GM18858 (cell line): ENCODE measurements around the gene HOXB7.

Experiments
- ATAC-seq: cut with Tn5 transposase; IDR thresholded peaks from one replicate; pipeline ENCODE4 v1.9.1; 2021; ENCODE audit not compliant: unreplicated experiment

The HOXB7 gene

GRCh38 chr17:48624118-48624517 is 13.3 kb upstream of the HOXB7 start:
- no peak for ATAC-seq

GRCh38 chr17:48623583-48623982 is 12.8 kb upstream of the HOXB7 start:
- ATAC-seq, result no peak

- no peak for ATAC-seq
These were observed 12.0 kb upstream of the HOXB7 start for GRCh38 chr17:48622857-48623256.

DNA sequence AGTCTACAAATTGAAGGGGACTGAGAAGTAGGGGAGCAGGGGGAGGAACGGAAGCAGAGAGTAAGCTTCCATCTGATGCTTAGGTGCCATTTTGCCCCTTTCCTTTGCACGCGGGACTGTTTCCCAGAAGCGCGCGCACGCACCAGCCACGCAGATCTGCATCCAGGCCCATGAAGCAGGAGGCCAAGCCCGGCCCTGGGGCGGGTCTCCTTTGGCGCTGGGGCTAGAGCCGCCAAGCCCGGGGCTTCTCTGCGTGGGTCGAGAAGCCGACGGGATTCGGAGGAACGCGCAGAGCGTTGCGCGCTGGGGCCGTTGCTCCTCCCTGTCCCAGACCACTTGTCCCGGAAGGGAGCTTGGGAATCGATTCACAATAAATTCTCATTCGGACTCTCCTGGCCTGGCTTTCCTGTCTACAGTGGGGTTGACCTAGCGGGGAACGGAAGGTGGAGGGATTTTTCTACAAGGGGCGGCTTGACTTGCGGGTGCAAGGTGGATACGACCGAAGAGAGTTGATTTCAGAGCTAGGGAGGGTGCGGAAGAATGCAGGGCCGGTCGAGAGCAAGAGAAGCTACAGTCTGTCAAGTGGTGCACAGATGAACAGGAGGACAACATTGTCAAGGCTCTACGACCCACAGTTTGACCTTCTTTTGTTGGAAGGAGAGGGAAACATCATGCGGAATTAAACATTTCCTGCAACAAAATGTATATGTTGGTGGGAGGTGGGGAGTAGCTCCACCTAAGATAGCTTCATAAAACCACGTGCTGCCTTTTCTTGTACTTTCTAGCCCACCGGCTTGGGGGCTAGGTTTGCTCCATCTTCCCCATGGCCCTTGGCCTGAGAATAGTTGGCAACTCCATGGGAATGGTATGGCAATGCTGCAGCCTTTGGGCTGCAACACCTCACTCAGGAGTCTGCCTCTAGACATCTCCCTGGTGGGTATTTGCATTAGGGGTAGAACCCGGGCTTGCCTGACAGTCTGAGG is 10.9 kb upstream of the HOXB7 start:
- ATAC-seq, result no peak

DNA sequence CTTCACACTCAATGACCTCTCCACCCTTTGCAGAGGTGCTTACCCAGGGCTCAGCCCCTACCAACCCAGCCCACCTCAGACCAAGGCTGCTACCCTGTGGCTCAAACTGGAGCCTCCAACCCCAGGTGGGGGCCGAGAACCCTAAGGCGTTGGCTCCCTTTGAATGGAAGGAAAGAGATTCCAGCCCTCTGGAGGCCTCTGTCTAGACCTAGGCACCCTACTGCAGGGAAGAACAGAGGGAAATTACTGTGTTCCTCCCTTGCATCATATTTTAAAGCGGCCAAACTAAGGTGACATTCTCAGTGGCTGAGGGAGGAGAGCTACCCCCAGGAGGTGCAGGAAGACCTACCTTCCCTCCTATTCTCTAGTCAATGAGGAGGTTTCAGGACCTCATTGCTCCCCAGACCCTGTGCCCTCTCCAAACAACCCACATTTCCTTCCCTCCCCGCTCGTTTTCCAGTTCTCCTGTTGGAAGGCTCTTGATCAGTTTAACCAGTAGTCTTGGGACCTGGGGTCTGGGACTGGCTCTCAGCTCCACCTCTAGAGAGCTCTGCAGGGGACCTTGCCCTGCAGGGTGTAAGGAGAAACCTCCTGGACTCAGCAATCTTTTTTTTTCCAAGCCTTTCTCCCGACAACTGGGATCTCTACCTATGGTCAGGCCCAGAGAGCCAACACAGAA is 9.8 kb upstream of the HOXB7 start:
- ATAC-seq, result no peak

DNA sequence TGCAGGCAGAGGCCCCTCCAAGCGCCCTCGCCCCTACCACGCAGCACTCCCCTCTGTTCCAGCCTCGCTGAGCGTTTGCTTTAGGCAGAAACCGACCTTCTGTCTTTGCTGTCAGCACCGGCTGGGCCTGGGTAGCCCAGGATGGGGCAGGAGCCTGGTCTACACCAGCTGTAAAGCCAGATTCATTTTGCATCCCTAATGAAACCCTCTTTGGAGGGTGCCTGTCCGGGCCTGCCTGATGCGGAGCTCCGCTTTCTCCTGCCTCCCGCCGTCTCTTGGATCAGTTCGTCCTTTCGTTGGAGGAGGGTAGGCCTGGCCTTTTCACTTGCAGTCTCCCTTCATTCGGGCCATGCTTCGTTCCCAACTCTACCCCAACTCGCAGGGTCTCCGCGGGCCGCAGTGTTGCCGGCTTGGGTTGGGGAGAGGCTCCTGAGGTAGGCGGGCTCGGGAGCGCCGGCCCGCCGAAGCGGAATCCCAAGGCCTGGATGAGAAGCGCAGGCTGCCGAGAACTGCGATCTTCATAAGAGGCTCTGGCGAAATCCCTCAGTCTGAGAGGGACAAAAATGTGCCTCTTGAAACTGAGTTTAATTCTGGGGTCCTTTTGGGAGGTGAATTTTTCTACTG is 9.1 kb upstream of the HOXB7 start:
- ATAC-seq, result no peak

DNA sequence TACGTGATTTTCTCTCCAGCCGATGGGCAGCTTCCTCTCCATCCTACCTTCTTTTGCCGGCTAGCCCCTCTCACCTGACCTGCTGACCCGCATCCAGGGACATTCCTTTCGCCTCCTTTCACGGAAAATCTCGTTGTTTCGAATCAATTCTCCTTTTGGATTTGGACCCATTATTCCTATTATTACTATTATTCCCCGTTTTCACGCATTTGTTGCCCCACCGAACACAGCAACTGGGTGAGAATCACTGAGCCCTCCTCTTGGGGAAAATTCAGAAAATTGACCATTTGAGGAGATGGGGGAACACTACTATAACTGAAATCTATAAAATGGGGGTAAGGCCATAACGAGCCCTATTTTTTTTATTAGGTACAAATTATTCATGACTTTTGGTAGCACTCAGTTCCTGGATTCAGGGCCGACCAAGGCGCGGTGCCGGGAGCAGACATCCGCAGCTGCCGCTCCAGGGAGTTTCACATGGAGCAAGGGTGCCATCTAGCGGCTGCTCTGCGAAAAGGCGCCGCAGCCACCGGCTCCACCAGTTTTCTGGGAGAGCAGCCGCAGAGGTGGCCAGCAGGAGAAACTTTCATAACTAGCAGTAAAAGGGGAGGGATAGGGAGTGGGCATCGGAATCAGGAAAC is 7.6 kb upstream of the HOXB7 start:
- ATAC-seq, result no peak

DNA sequence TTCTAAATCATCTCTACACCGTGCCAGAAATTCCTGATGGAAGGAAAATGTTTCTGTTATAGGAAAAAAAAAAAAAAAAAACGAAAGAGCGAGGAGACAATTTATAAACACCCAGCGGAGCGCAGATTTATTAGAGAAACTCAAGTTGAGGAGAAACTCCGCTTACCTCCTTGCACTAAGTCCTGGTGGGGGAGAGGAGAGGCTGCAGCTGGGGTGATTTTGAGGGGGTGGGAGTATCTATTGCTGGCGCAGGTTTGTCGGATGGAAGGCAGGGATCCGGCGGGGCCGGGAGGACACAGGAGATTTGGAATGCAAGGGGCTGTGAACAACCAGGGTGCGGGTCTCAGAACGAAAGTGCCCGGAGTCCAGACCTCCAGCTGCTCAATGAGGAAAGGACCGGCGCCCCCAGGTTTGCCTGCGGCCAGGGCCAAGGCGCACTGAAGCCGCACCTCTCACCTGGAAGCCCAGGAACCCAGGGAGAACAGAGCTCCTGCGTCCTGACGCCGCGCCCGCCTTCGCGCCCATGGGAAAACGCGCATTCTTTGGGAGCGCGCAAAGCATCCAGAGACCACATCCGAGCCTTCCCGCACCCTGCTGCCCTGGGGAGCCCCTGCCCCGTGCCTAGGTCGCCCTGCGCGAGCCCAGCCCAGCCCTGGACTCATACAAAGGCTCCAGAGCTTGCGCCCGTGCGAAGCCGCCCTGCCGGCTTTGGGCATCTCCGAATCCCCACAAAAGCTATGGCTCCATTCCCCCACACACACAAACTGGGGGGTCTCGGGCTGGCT is 6.8 kb upstream of the HOXB7 start:
- no peak for ATAC-seq

GRCh38 chr17:48616717-48617470 is 6.1 kb upstream of the HOXB7 start:
- ATAC-seq, result no peak

- ATAC-seq, result no peak
These were observed 5.3 kb upstream of the HOXB7 start for GRCh38 chr17:48615963-48616716.

DNA sequence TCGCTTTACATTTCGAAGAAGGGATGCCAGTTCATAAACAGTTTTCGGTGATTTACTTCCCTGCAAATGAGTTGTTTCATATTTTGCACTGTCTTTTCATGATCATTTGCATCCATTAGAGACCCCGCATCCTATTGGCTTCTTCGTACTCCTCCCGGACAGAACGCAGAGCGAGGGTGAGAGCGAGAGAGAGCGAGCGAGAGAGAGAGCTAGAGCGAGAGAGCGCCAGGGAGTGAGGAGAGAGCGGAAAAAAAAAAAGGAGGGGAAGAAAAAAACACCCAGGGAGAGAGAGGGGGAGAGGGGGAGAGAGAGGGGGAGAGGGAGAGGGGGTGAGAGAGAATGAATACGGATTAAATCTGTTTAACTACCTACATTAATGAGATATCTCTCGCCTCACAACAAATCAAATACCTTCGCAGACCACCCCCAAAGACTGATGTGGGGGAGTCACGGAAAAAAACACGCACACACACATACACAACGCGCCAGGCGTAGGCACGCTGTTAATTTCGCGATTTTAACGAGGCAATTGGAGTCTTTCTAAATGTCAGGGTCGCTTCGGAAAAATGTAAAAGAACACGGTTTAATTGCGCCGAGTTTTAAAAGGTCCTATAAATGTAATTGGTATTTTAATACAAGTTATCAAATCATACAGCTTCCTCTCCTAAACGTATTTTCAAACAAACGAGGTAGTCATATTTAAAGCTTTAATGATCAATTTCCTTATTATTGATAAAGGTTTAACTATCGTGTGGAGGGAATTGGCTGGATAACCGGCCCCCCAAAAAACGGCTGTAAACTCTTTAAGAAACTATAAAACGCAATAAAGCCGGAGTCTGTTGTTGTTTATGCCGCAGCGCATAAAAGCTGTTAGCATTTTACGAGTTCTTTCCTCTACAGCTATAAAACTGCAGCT is 4.5 kb upstream of the HOXB7 start, which contains the start of gene HOXB8:
HOXB8 (minus strand) TSS at position 246 of the 916 bp plus-strand sequence. CDS start 588 bp downstream, outside the sequence.
- ATAC-seq, result no peak

- ATAC-seq, result no peak
These were observed 3.3 kb upstream of the HOXB7 start for GRCh38 chr17:48613862-48614694.

DNA sequence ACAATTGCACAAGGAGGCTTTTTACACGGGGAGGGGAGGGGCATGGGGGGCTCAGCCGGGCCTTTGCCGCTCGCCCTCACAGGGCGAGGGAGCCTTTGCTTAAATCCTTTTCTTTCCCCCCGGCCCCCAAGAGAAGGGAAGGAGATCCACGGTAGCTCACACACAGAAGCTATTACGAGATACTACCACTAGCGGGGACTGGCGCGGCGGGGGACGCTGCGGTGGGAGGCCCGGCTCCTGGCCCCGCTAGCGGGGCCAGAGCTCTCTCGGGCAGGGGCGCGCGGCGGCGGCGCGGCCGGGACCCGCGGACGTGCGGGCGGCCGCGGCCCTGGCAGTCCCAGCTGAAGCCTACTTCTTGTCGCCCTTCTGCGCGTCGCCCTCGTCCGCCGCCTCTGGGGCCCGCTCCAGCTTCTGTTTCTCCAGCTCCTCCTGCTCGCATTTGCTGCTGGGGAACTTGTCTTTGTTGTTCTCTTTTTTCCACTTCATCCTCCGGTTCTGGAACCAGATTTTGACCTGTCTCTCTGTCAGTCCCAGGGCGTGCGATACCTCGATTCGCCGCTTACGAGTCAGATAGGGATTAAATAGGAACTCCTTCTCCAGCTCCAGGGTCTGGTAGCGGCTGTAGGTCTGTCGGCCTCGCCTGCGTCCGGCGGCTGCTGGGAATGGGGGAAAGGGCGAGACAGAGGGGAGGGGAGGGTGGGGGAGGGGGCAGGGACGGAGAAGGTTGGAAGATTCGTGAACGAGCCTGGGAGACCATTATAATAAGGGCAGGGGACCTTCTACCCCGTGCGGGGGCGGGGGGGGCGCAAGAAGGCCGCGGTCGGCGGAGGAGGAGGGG is 2.3 kb upstream of the HOXB7 start:
- ATAC-seq, result no peak

DNA sequence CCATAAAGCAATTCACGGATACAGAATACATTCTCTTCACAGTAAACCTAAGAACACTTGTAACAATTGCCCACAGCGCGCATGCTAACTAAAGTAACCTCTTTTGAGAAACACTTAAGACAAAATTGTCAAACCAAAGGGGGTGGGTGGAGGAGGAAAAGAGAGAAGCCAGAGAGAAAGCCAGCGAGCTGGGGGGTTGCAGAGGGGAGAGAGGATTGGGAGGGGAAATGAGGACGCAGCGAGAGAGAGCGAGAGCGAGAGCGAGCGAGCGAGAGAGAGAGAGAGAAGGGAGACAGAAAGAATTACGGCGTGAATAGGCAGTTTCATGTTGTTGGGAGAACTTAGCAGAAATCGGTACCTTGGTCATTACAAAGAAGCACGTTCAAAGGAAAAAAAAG is 1.6 kb upstream of the HOXB7 start:
- no peak for ATAC-seq

DNA sequence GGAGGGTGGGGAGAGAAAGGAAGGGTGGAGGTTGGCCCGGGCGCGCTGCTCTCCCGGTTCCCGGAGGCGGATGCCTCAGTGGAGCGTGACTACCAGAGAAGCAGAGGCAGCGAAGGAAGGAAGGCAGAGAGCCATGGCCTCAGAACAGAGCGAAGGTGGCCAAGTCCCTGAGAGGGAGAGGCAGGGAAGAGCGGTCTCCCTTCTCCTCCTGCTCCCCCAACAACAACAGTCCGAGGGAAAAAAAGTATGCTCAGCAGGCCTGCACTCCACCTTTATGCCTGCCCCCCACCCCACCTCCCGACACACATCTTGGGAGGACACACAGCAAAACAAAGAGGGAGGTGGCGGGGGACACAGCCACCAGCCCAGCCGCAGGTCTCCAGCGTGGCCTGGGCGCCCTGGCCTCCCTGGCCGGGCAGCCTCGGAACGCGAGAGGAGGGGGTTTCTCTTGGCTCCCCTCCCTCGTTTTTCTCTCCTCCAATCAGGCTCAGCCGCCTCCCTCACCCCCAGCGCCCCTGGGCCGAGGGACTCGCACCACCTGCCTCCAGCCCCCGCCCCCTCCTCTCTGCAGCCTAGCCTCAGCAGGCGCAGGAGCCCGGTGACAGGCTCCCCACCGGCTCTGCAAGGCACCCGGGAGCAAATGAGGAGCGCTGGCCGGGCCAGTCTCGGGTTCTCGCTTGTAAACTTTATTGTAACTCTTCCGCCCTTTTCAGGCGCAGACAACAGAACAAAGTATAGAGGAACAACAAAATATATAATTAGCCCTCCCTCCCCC is 1.1 kb upstream of the HOXB7 start:
- no peak for ATAC-seq
